SK-N-SH treated with all-trans-retinoic acid at 6 μM for 48 hours (cell line): ENCODE measurements around the gene CARD9.

Source experiments
- ATAC-seq: fragments of 200-7000 bp; cut with Tn5 transposase; 3 replicates; pipeline ENCODE4 v1.9.1; 2020; ENCODE audit warnings: mild to moderate bottlenecking, moderate library complexity
- BACH2 ChIP-seq: fragments of 250-450 bp; sonication (Bioruptor Pico); IDR thresholded peaks from 2 replicates; pipeline ENCODE4 v1.9.0; 2021; ENCODE audit warnings: mild to moderate bottlenecking, borderline replicate concordance
- CSDC2 ChIP-seq: fragments of 250-450 bp; sonication (Bioruptor Pico); IDR thresholded peaks from 2 replicates; pipeline ENCODE4 v1.5.0; 2020; ENCODE audit warnings: mild to moderate bottlenecking, moderate library complexity
- ESRRG ChIP-seq: fragments of 250-450 bp; sonication (Bioruptor Pico); IDR thresholded peaks from 2 replicates; pipeline ENCODE4 v1.6.1; 2021; ENCODE audit warnings: mild to moderate bottlenecking
- GLIS3 ChIP-seq: fragments of 250-450 bp; sonication (Bioruptor Pico); IDR thresholded peaks from 2 replicates; pipeline ENCODE4 v1.5.0; 2020; ENCODE audit warnings: mild to moderate bottlenecking, moderate library complexity
- ISL1 ChIP-seq: fragments of 250-450 bp; sonication (Bioruptor Pico); IDR thresholded peaks from 2 replicates; pipeline ENCODE4 v2.1.2; 2022; ENCODE audit warnings: mild to moderate bottlenecking, moderate library complexity
- OSR1 ChIP-seq: fragments of 250-450 bp; sonication (Bioruptor Pico); IDR thresholded peaks from 2 replicates; pipeline ENCODE4 v1.8.0; 2022; ENCODE audit warnings: moderate library complexity, mild to moderate bottlenecking, inconsistent platforms
- PPARA ChIP-seq: fragments of 250-450 bp; sonication (Bioruptor Pico); IDR thresholded peaks from 2 replicates; pipeline ENCODE4 v1.5.0; 2020; ENCODE audit warnings: mild to moderate bottlenecking, borderline replicate concordance
- RARB ChIP-seq: fragments of 250-450 bp; sonication (Bioruptor Pico); IDR thresholded peaks from 2 replicates; pipeline ENCODE4 v1.8.0; 2021; ENCODE audit warnings: mild to moderate bottlenecking, moderate library complexity
- SNAI2 ChIP-seq: fragments of 250-450 bp; sonication (Bioruptor Pico); IDR thresholded peaks from 2 replicates; pipeline ENCODE4 v1.5.0; 2020; ENCODE audit warnings: mild to moderate bottlenecking, moderate library complexity
- TCF4 ChIP-seq: fragments of 250-450 bp; sonication (Bioruptor Pico); IDR thresholded peaks from 2 replicates; pipeline ENCODE4 v1.8.0; 2021; ENCODE audit warnings: mild to moderate bottlenecking, moderate library complexity, borderline replicate concordance
- TOX ChIP-seq: fragments of 250-450 bp; sonication (Bioruptor Pico); IDR thresholded peaks from 2 replicates; pipeline ENCODE4 v1.8.0; 2021; ENCODE audit warnings: mild to moderate bottlenecking, moderate library complexity, borderline replicate concordance
- ZC3H10 ChIP-seq: fragments of 250-450 bp; sonication (Bioruptor Pico); IDR thresholded peaks from 2 replicates; pipeline ENCODE4 v1.5.1; 2021; ENCODE audit warnings: mild to moderate bottlenecking, moderate library complexity
- ZNF565 ChIP-seq: fragments of 450-650 bp; formaldehyde crosslinking; conservative IDR thresholded peaks from 2 replicates; pipeline ENCODE4 v1.5.0; 2020; ENCODE audit warnings: low read depth, mild to moderate bottlenecking, moderate library complexity
- ZNF70 ChIP-seq: fragments of 450-650 bp; formaldehyde crosslinking; IDR thresholded peaks from 2 replicates; pipeline ENCODE4 v1.5.0; 2020; ENCODE audit warnings: mild to moderate bottlenecking, moderate library complexity
- TF ChIP-seq, protein P1 (sequence below): fragments of 250-450 bp; sonication (Bioruptor Pico); IDR thresholded peaks from 2 replicates; pipeline ENCODE4 v1.8.0; 2020; ENCODE audit warnings: mild to moderate bottlenecking, moderate library complexity, borderline replicate concordance
- TF ChIP-seq, protein P2 (sequence below): fragments of 250-450 bp; sonication (Bioruptor Pico); IDR thresholded peaks from 2 replicates; pipeline ENCODE4 v1.5.1; 2020; ENCODE audit warnings: low read depth, mild to moderate bottlenecking, moderate library complexity
- TF ChIP-seq, protein P3 (sequence below): fragments of 250-450 bp; sonication (Bioruptor Pico); IDR thresholded peaks from 2 replicates; pipeline ENCODE4 v1.5.0; 2020; ENCODE audit warnings: mild to moderate bottlenecking, moderate library complexity
- TF ChIP-seq, protein P4 (sequence below): fragments of 250-450 bp; sonication (Bioruptor Pico); IDR thresholded peaks from 2 replicates; pipeline ENCODE4 v1.8.0; 2021; ENCODE audit warnings: low read depth, mild to moderate bottlenecking, moderate library complexity, borderline replicate concordance
- TF ChIP-seq, protein P5 (sequence below): fragments of 250-450 bp; sonication (Bioruptor Pico); IDR thresholded peaks from 2 replicates; pipeline ENCODE4 v1.5.1; 2021; ENCODE audit warnings: mild to moderate bottlenecking, moderate library complexity

CARD9 gene

DNA sequence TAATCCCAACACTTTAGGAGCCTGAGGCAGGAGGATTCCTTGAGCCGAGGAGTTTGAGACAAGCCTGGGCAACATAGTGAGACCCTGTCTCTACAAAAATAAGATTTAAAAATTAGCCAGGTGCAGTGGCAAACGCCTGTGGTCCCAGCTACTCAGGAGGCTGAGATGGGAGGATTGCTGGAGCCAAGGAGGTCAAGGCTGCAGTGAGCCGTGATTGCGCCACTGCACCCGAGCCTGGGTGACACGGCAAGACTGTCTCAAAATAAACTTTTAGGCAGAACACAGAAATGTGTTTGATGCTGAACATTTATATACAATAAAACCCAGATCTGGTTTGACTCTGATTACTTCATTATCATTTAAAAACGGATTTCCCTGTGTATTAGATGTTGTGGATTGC, 32.0 kb upstream of the CARD9 start:
- no peak for ATAC-seq
- TF ChIP-seq ZNF70 (CRISPR knock-in tag) (no peak), TOX (CRISPR knock-in tag) (no peak), ESRRG (no peak), PPARA (CRISPR knock-in tag) (no peak), ZC3H10 (CRISPR knock-in tag) (no peak), ZNF565 (CRISPR knock-in tag) (no peak), ISL1 (CRISPR knock-in tag) (no peak), TCF4 (no peak), OSR1 (CRISPR knock-in tag) (no peak), CSDC2 (CRISPR knock-in tag) (no peak), RARB (CRISPR knock-in tag) (no peak), BACH2 (CRISPR knock-in tag) (no peak), SNAI2 (CRISPR knock-in tag) (no peak), GLIS3 (CRISPR knock-in tag) (no peak)
- TF ChIP-seq, protein P1, sequence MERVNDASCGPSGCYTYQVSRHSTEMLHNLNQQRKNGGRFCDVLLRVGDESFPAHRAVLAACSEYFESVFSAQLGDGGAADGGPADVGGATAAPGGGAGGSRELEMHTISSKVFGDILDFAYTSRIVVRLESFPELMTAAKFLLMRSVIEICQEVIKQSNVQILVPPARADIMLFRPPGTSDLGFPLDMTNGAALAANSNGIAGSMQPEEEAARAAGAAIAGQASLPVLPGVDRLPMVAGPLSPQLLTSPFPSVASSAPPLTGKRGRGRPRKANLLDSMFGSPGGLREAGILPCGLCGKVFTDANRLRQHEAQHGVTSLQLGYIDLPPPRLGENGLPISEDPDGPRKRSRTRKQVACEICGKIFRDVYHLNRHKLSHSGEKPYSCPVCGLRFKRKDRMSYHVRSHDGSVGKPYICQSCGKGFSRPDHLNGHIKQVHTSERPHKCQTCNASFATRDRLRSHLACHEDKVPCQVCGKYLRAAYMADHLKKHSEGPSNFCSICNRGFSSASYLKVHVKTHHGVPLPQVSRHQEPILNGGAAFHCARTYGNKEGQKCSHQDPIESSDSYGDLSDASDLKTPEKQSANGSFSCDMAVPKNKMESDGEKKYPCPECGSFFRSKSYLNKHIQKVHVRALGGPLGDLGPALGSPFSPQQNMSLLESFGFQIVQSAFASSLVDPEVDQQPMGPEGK, result no peak
- TF ChIP-seq, protein P2, sequence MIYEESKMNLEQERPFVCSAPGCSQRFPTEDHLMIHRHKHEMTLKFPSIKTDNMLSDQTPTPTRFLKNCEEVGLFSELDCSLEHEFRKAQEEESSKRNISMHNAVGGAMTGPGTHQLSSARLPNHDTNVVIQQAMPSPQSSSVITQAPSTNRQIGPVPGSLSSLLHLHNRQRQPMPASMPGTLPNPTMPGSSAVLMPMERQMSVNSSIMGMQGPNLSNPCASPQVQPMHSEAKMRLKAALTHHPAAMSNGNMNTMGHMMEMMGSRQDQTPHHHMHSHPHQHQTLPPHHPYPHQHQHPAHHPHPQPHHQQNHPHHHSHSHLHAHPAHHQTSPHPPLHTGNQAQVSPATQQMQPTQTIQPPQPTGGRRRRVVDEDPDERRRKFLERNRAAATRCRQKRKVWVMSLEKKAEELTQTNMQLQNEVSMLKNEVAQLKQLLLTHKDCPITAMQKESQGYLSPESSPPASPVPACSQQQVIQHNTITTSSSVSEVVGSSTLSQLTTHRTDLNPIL, result no peak
- TF ChIP-seq, protein P3, sequence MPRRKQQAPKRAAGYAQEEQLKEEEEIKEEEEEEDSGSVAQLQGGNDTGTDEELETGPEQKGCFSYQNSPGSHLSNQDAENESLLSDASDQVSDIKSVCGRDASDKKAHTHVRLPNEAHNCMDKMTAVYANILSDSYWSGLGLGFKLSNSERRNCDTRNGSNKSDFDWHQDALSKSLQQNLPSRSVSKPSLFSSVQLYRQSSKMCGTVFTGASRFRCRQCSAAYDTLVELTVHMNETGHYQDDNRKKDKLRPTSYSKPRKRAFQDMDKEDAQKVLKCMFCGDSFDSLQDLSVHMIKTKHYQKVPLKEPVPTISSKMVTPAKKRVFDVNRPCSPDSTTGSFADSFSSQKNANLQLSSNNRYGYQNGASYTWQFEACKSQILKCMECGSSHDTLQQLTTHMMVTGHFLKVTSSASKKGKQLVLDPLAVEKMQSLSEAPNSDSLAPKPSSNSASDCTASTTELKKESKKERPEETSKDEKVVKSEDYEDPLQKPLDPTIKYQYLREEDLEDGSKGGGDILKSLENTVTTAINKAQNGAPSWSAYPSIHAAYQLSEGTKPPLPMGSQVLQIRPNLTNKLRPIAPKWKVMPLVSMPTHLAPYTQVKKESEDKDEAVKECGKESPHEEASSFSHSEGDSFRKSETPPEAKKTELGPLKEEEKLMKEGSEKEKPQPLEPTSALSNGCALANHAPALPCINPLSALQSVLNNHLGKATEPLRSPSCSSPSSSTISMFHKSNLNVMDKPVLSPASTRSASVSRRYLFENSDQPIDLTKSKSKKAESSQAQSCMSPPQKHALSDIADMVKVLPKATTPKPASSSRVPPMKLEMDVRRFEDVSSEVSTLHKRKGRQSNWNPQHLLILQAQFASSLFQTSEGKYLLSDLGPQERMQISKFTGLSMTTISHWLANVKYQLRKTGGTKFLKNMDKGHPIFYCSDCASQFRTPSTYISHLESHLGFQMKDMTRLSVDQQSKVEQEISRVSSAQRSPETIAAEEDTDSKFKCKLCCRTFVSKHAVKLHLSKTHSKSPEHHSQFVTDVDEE, result no peak
- TF ChIP-seq, protein P4, sequence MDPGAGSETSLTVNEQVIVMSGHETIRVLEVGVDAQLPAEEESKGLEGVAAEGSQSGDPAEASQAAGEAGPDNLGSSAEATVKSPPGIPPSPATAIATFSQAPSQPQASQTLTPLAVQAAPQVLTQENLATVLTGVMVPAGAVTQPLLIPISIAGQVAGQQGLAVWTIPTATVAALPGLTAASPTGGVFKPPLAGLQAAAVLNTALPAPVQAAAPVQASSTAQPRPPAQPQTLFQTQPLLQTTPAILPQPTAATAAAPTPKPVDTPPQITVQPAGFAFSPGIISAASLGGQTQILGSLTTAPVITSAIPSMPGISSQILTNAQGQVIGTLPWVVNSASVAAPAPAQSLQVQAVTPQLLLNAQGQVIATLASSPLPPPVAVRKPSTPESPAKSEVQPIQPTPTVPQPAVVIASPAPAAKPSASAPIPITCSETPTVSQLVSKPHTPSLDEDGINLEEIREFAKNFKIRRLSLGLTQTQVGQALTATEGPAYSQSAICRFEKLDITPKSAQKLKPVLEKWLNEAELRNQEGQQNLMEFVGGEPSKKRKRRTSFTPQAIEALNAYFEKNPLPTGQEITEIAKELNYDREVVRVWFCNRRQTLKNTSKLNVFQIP, result no peak
- TF ChIP-seq, protein P5, sequence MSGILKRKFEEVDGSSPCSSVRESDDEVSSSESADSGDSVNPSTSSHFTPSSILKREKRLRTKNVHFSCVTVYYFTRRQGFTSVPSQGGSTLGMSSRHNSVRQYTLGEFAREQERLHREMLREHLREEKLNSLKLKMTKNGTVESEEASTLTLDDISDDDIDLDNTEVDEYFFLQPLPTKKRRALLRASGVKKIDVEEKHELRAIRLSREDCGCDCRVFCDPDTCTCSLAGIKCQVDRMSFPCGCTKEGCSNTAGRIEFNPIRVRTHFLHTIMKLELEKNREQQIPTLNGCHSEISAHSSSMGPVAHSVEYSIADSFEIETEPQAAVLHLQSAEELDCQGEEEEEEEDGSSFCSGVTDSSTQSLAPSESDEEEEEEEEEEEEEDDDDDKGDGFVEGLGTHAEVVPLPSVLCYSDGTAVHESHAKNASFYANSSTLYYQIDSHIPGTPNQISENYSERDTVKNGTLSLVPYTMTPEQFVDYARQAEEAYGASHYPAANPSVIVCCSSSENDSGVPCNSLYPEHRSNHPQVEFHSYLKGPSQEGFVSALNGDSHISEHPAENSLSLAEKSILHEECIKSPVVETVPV, result no peak

DNA sequence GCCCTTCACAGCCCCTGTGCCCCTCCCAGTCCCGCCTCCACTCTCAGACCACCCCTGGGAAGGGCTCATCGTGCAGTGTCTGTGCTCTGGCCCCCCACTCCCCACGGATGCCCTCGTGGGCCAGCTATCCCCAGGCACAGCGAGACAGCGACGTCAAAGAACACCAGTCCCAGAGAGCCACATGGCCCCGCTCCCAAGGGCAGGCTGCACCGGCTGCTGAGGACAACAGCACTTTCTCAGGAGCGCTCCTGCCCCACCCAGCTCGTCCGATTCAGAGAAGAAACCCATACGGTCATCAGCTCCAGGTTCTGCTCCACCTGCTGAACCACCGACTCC, 31.3 kb upstream of the CARD9 start:
- TF ChIP-seq OSR1 (CRISPR knock-in tag), result no peak
- TF ChIP-seq, protein P3, result no peak
- TF ChIP-seq, all 23 proteins: peak for 0
- no peak for ATAC-seq
